AG04450 (cell line): ENCODE data around the gene C19orf12. TPM values are rescaled to one million over a fixed set of nuclear protein-coding genes. Genes with fewer than 3 reads are reported as not detected.

Source experiments
- CTCF ChIA-PET: fragments of 300-600, 350-600 bp; formaldehyde crosslinking; extraction: SDS; loops from one replicate; lab custom pipeline; 2022; ENCODE audit warnings: antibody characterized with exemption, inconsistent platforms; lab: Charles Lee
- POLR2A ChIA-PET: fragments of 350-600 bp; formaldehyde crosslinking; extraction: SDS; loops from one replicate; lab custom pipeline; 2021; ENCODE audit warnings: antibody characterized with exemption, inconsistent platforms; lab: Yijun Ruan, JAX
- DNase-seq: peaks from one replicate; pipeline ENCODE4 v3.0.0-alpha.2; 2011; ENCODE audit warnings: low read depth, low spot score
- H3K27ac ChIP-seq: one replicate; pipeline ENCODE4 v1.5.1; 2012; ENCODE audit warnings: low read depth, low read length, control low read depth
- H3K27me3 ChIP-seq: one replicate; pipeline ENCODE4 v1.6.0; 2012; ENCODE audit warnings: low read length; ENCODE audit not compliant: control insufficient read depth, insufficient read depth
- H3K4me3 ChIP-seq: 2 replicates; pipeline ENCODE4 v1.5.1; 2011; ENCODE audit warnings: mild to moderate bottlenecking, low read depth, low read length, control low read depth
- H3K9me3 ChIP-seq: 2 replicates; pipeline ENCODE4 v1.5.1; 2012; ENCODE audit warnings: low read length; ENCODE audit not compliant: control insufficient read depth, insufficient read depth
- CTCF ChIP-seq: IDR thresholded peaks from 2 replicates; pipeline ENCODE4 v1.5.1; 2011; ENCODE audit warnings: low read depth, low read length, control low read depth, inconsistent platforms
- polyA plus RNA-seq: library from polyadenylated mRNA; depleted of rRNA; stranded (reverse); fragments of >200 nt; gene quantifications from 2 replicates; pipeline ENCODE4 v1.2.3, GENCODE V29; 2011

Gene C19orf12
- polyA plus RNA-seq, 1 experiment = 27.9 TPM

- CTCF ChIA-PET = interaction anchor here (2.2 to 4.7 kb wide), 2 partner anchors 11 to 18 kb away, joined by 20 to 87 read pairs; partner anchors contain the start of gene C19orf12
- H3K27me3 ChIP-seq = no peaks in the 10 kb centered on the region
- no peak overlapping the region for H3K4me3 ChIP-seq
- POLR2A ChIA-PET = no interaction called here
- no peak overlapping the region for H3K27ac ChIP-seq
- no peak for DNase-seq
- H3K9me3 ChIP-seq = peaks cover 1% of the 10 kb centered on the region
- TF ChIP-seq CTCF = no peak
Observed at GRCh38 chr19:29695765-29696564, 19.1 kb downstream of the C19orf12 start.

- no peaks in the 10 kb centered on the region for H3K27me3 ChIP-seq
- CTCF ChIA-PET = interaction anchor here (0.6 to 4.7 kb wide), 28 partner anchors 9 to 247 kb away, joined by 3 to 87 read pairs (median 4); partner anchors contain the start of genes C19orf12, PLEKHF1, POP4 and URI1
- H3K9me3 ChIP-seq = peaks cover 11% of the 10 kb centered on the region
- no peak for DNase-seq
- TF ChIP-seq CTCF = peak; percentile 91
- POLR2A ChIA-PET = interaction anchor here (1.5 kb wide), 1 partner anchor 89 kb away, joined by 4 read pairs; the partner anchor contains the start of gene POP4
- no peak overlapping the region for H3K27ac ChIP-seq
- no peak overlapping the region for H3K4me3 ChIP-seq
Observed at GRCh38 chr19:29694669-29695627, 20.1 kb downstream of the C19orf12 start.

GRCh38 chr19:29694161-29694560, 20.9 kb downstream of the C19orf12 start:
- ChIA-PET CTCF (interaction anchor here (0.6 to 4.7 kb wide), 30 partner anchors 9 to 272 kb away, joined by 3 to 87 read pairs (median 4); partner anchors contain the start of genes C19orf12, PLEKHF1, POP4 and URI1), POLR2A (interaction anchor here (1.5 kb wide), 1 partner anchor 88 kb away, joined by 4 read pairs; the partner anchor contains the start of gene POP4)
- DNase-seq = no peak
- Histone ChIP-seq H3K4me3 (no peak overlapping the region), H3K27me3 (no peaks in the 10 kb centered on the region), H3K9me3 (peaks cover 12% of the 10 kb centered on the region), H3K27ac (peak overlapping the region; percentile 31)
- TF ChIP-seq CTCF = no peak

GRCh38 chr19:29690842-29691241, 24.2 kb downstream of the C19orf12 start:
- Histone ChIP-seq H3K4me3 (no peak overlapping the region), H3K27ac (no peak overlapping the region), H3K9me3 (peaks cover 20% of the 10 kb centered on the region), H3K27me3 (no peaks in the 10 kb centered on the region)
- CTCF ChIA-PET = interaction anchor here (0.7 to 1.8 kb wide), 3 partner anchors 79 to 84 kb away, joined by 3 to 9 read pairs (median 8); partner anchors contain the start of gene POP4
- no peak for DNase-seq
- TF ChIP-seq CTCF = no peak
- POLR2A ChIA-PET = no interaction called here
